HG02840 (cell line): ENCODE data around the gene REC8.
A peak's percentile ranks its signal among the peaks of the same experiment; 100 is the strongest.
"Not testable (repeated sequence)": the region's sequence is repeated elsewhere in the genome, so short reads cannot be mapped to it uniquely, and the experiment has no call there.

ENCODE experiments used
- ATAC-seq: cut with Tn5 transposase; IDR thresholded peaks from one replicate; pipeline ENCODE4 v1.9.1; 2021; ENCODE audit warnings: mild to moderate bottlenecking, moderate library complexity, moderate number of reproducible peaks; ENCODE audit not compliant: unreplicated experiment, low FRiP score

REC8 gene

GRCh38 chr14:24198814-24199524 is 27.1 kb downstream of the REC8 start:
- no peak for ATAC-seq

GRCh38 chr14:24202538-24202937 is 30.7 kb downstream of the REC8 start:
- not testable (repeated sequence) for ATAC-seq

- not testable (repeated sequence) for ATAC-seq
Measured at GRCh38 chr14:24203249-24203886, 31.5 kb downstream of the REC8 start.

- ATAC-seq, result no peak
Measured at GRCh38 chr14:24204163-24205146, 32.6 kb downstream of the REC8 start.

GRCh38 chr14:24206260-24207103 is 34.6 kb downstream of the REC8 start:
- no peak for ATAC-seq

- ATAC-seq, result no peak
Measured at GRCh38 chr14:24207104-24207551, 35.2 kb downstream of the REC8 start.

- ATAC-seq, result no peak
Measured at GRCh38 chr14:24207625-24208024, 35.7 kb downstream of the REC8 start.

- no peak for ATAC-seq
Measured at GRCh38 chr14:24211311-24211710, 39.4 kb downstream of the REC8 start.

- ATAC-seq, result peak; percentile 83
Measured at GRCh38 chr14:24212924-24213865, 41.3 kb downstream of the REC8 start, which contains the start of gene CHMP4A. TSS of gene CHMP4A (minus strand) at chr14:24213488. CDS start at chr14:24213439, 49 bp downstream.

GRCh38 chr14:24213866-24214662 is 42.2 kb downstream of the REC8 start:
- no peak for ATAC-seq

- ATAC-seq, result peak; percentile 49
Measured at GRCh38 chr14:24215495-24216344, 43.8 kb downstream of the REC8 start, which contains the start of gene MDP1. TSS of gene MDP1 (minus strand) at chr14:24216066. CDS start at chr14:24215955, 111 bp downstream.

GRCh38 chr14:24216345-24216699 is 44.4 kb downstream of the REC8 start:
- ATAC-seq, result no peak

GRCh38 chr14:24216876-24217275 is 45.0 kb downstream of the REC8 start:
- ATAC-seq, result not testable (repeated sequence)

- ATAC-seq, result no peak
Measured at GRCh38 chr14:24219080-24219479, 47.2 kb downstream of the REC8 start.

GRCh38 chr14:24219521-24219920 is 47.6 kb downstream of the REC8 start:
- no peak for ATAC-seq

- not testable (repeated sequence) for ATAC-seq
Measured at GRCh38 chr14:24222987-24223386, 51.1 kb downstream of the REC8 start.

GRCh38 chr14:24224618-24225071 is 52.8 kb downstream of the REC8 start:
- no peak for ATAC-seq
